A549 (cell line): ENCODE results near the gene UNC5C.

Experiments
- CEBPB ChIP-seq, 2 experiments: fragments of >200 bp in 1 of 2; sonication (Bioruptor Twin) in 1 of 2; formaldehyde crosslinking in 1 of 2; IDR thresholded peaks; 2 replicates each; pipeline ENCODE4 v1.6.1; 2012 to 2016
- CTCF ChIP-seq: fragments of >200 bp; sonication (Bioruptor Twin); formaldehyde crosslinking; IDR thresholded peaks from 3 replicates; pipeline ENCODE4 v1.5.1; 2016
- ELK1 ChIP-seq: fragments of 150-350 bp; IDR thresholded peaks from 2 replicates; pipeline ENCODE4 v1.6.1; 2014; ENCODE audit warnings: low read depth, mild to moderate bottlenecking, low read length
- EP300 ChIP-seq, 2 experiments: fragments of >200 bp; sonication (Bioruptor Twin); formaldehyde crosslinking; IDR thresholded peaks; 2 replicates in 1 of 2; 3 replicates in 1 of 2; pipeline ENCODE4 v1.6.1; 2016 to 2017
- JUNB ChIP-seq: fragments of >200 bp; sonication (Bioruptor Twin); formaldehyde crosslinking; IDR thresholded peaks from 2 replicates; pipeline ENCODE4 v1.6.1; 2016
- POLR2A ChIP-seq: IDR thresholded peaks from 2 replicates; pipeline ENCODE4 v1.6.1; 2012; ENCODE audit warnings: mild to moderate bottlenecking, low read length
- RNF2 ChIP-seq: fragments of 200-600 bp; sonication (generic); IDR thresholded peaks from 2 replicates; pipeline ENCODE4 v1.6.1; 2016; ENCODE audit warnings: low read depth, mild to moderate bottlenecking, antibody characterized with exemption, moderate library complexity, borderline replicate concordance

- TF ChIP-seq CTCF (no peak), CEBPB (IDR thresholded peaks at IDR 0.05) (no peak), EP300 (IDR thresholded peaks at IDR 0.05) (no peak), RNF2 (no peak), POLR2A (no peak), ELK1 (no peak), JUNB (no peak)
These were observed 70.1 kb downstream of the UNC5C start for GRCh38 chr4:95478679-95479078.
